Nephron (organoid): ENCODE results near the gene SLC12A2.
A peak's percentile ranks its signal among the peaks of the same experiment; 100 is the strongest.

Experiments used
- H3K27ac Mint-ChIP-seq, 3 experiments: 2 replicates each; pipeline ENCODE4 v1.8.0; 2020; ENCODE audit warnings: mixed read lengths in 3 of 3, mild to moderate bottlenecking in 2 of 3, moderate library complexity in 1 of 3
- H3K27me3 Mint-ChIP-seq: 2 replicates; pipeline ENCODE4 v1.8.0; 2021; ENCODE audit warnings: low read depth, mild to moderate bottlenecking, moderate library complexity, mixed read lengths
- H3K36me3 Mint-ChIP-seq: 2 replicates; pipeline ENCODE4 v1.8.0; 2020; ENCODE audit warnings: low read depth, mixed read lengths
- H3K4me1 Mint-ChIP-seq: 2 replicates; pipeline ENCODE4 v1.8.0; 2020; ENCODE audit warnings: mixed read lengths
- H3K4me3 Mint-ChIP-seq, 3 experiments: 2 replicates each; pipeline ENCODE4 v1.8.0; 2020; ENCODE audit warnings: mild to moderate bottlenecking in 3 of 3, mixed read lengths in 3 of 3, moderate library complexity in 2 of 3
- H3K9me3 Mint-ChIP-seq: 2 replicates; pipeline ENCODE4 v1.8.0; 2020; ENCODE audit warnings: mixed read lengths
- CTCF ChIP-seq, 3 experiments: fragments of 200-600 bp; sonication (generic); IDR thresholded peaks; one replicate each; pipeline ENCODE4 v1.5.0; 2021; ENCODE audit warnings: antibody characterized with exemption in 3 of 3; ENCODE audit not compliant: unreplicated experiment in 3 of 3

SLC12A2 gene

GRCh38 chr5:128220841-128221240 lies 137.3 kb downstream of the SLC12A2 start:
- Mint-ChIP-seq H3K4me1 (peaks cover 6% of the 10 kb centered on the region), H3K4me3 (no peak overlapping the region), H3K27ac (no peak overlapping the region), H3K27me3 (peaks cover 5% of the 10 kb centered on the region), H3K9me3 (no peaks in the 10 kb centered on the region), H3K36me3 (no peaks in the 10 kb centered on the region)
- TF ChIP-seq CTCF (IDR thresholded peaks at IDR 0.05; ENCODE audit: unreplicated experiment in 3 of 3), result no peak

- Mint-ChIP-seq H3K4me1 (peaks cover 27% of the 10 kb centered on the region), H3K27ac (peak overlapping the region in 1 of 3 experiments; percentile 9), H3K9me3 (no peaks in the 10 kb centered on the region), H3K4me3 (no peak overlapping the region), H3K36me3 (no peaks in the 10 kb centered on the region), H3K27me3 (peaks cover 5% of the 10 kb centered on the region)
- no peak for TF ChIP-seq CTCF (IDR thresholded peaks at IDR 0.05; ENCODE audit: unreplicated experiment in 3 of 3)
These were observed 140.8 kb downstream of the SLC12A2 start for GRCh38 chr5:128224336-128224735.

GRCh38 chr5:128225245-128226030 lies 141.9 kb downstream of the SLC12A2 start:
- TF ChIP-seq CTCF (IDR thresholded peaks at IDR 0.05; ENCODE audit: unreplicated experiment in 3 of 3), result no peak
- no peak overlapping the region for H3K4me3 Mint-ChIP-seq
- H3K9me3 Mint-ChIP-seq, result peaks cover 7% of the 10 kb centered on the region
- H3K27me3 Mint-ChIP-seq, result peaks cover 5% of the 10 kb centered on the region
- peak overlapping the region in 2 of 3 experiments; percentile 16 to 22 for H3K27ac Mint-ChIP-seq
- H3K4me1 Mint-ChIP-seq, result peaks cover 27% of the 10 kb centered on the region
- no peaks in the 10 kb centered on the region for H3K36me3 Mint-ChIP-seq

GRCh38 chr5:128228008-128228407 lies 144.4 kb downstream of the SLC12A2 start:
- no peak for TF ChIP-seq CTCF (IDR thresholded peaks at IDR 0.05; ENCODE audit: unreplicated experiment in 3 of 3)
- H3K9me3 Mint-ChIP-seq, result peaks cover 25% of the 10 kb centered on the region

GRCh38 chr5:128228521-128228920 lies 145.0 kb downstream of the SLC12A2 start:
- Mint-ChIP-seq H3K27me3 (peaks cover 5% of the 10 kb centered on the region), H3K4me1 (peaks cover 27% of the 10 kb centered on the region), H3K9me3 (peaks cover 28% of the 10 kb centered on the region), H3K36me3 (no peaks in the 10 kb centered on the region), H3K4me3 (no peak overlapping the region), H3K27ac (peak overlapping the region in 2 of 3 experiments; percentile 66 to 67)
- TF ChIP-seq CTCF (IDR thresholded peaks at IDR 0.05; ENCODE audit: unreplicated experiment in 3 of 3), result no peak

More at GRCh38 chr5:128228008-128228407, 144.4 kb downstream of the SLC12A2 start:
- no peak overlapping the region for H3K4me3 Mint-ChIP-seq
- H3K4me1 Mint-ChIP-seq, result peaks cover 27% of the 10 kb centered on the region
- peak overlapping the region in 2 of 3 experiments; percentile 67 to 79 for H3K27ac Mint-ChIP-seq
- H3K36me3 Mint-ChIP-seq, result no peaks in the 10 kb centered on the region
- peaks cover 5% of the 10 kb centered on the region for H3K27me3 Mint-ChIP-seq
